HG03196 (cell line): ENCODE measurements around the gene INTS2.
"Not testable (repeated sequence)": the region's sequence is repeated elsewhere in the genome, so short reads cannot be mapped to it uniquely, and the experiment has no call there.

ENCODE experiments used
- ATAC-seq: cut with Tn5 transposase; IDR thresholded peaks from one replicate; pipeline ENCODE4 v1.9.1; 2021; ENCODE audit not compliant: unreplicated experiment

The INTS2 gene

DNA sequence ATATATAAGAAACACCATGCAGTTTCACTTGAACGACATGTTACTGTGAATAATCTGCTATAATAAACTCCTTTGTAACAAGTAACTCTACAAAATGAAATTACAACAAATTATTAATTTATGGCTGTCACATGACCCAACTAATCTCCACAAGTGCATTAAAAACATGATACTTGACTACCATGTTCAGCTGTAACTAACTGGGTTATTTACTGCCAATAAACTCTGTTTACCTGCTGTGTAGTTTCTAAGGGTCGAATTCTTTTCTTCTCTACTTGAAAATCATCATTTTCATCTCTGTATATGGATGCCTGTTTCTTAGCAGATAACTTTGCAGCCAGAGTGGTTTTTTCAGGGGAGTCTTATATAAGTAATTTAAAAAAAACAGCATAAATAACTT, 78.9 kb downstream of the INTS2 start:
- no peak for ATAC-seq

DNA sequence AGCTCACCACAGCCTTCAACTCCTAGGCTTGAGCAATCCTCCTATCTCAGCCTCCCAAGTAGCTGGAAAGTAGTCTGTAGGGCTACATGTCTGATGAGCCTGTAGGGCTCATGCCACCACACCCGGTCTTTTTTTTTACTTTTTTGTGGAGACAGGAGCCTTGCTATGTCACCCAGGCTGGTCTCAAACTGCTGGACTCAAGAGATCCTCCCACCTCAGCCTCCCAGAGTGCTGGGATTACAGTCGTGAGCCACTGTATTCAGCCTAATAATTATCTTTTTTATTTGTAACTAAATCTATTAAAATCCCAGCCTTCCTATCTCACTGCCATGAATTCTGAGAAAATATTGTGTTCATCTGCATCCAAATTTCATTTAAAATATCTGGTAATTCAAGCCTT, 79.5 kb downstream of the INTS2 start:
- ATAC-seq: no peak

DNA sequence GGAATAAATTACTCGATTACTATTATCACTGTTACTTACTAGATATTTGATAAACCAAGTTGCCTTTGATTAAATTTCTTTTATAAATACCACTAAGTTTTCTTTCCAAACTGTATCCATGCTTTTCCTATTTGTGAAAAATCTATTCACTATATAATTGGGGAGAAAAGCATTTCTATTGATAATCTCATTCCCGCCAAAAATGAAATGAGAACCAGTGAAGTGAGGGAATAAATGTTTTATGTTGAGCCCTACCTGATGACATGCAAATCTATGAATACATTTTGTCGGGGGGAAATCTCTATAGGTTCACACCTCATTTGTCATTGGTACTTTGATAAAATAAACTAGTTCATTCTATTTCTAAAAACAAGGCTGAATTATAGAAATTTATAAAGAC, 80.1 kb downstream of the INTS2 start:
- no peak for ATAC-seq

DNA sequence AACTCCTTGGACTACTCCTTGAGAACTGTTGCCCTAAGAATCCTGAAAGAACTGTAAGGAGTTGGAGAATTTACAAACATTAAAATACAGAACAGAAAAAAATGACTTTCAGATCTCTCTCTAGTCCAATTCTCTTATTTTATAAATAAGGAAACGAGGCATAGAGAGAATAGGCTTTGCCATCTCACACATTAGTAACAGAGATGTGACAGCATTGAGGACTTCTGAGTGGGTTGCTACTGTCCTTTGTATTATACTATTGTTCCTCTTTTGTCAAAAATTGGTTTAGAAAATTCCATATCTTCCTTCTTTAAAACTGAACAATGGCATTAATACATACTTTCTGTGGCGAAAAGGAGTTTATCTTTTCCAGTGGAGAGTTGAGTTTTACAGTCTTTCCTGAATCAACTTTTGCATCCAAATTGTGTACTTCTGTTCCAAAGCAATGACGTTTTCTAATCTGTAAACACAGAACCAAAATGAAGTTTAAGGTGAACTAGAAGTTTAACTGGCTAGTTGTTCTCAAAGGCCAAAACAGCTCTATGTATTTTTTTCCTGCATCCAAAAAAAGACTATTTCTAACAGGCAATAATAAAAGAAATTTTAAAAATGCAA, 80.9 kb downstream of the INTS2 start:
- ATAC-seq: no peak

DNA sequence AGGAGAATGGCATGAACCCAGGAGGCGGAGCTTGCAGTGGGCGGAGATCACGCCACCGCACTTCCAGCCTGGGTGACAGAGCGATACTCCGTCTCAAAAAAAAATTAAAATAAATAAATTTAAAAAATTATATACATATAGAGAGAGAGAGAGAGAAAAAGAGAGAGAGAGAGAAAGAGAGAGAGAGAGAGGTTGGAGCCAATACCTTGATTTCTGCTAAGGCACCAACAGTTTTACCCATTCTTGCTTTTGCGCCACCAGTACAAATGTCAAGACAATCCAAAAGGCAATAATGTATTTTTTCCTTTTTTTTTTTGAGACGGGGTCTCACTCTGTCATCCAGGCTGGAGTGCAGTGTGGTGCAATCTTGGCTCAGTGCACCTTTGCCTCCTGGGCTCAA, 81.7 kb downstream of the INTS2 start:
- ATAC-seq: no peak

DNA sequence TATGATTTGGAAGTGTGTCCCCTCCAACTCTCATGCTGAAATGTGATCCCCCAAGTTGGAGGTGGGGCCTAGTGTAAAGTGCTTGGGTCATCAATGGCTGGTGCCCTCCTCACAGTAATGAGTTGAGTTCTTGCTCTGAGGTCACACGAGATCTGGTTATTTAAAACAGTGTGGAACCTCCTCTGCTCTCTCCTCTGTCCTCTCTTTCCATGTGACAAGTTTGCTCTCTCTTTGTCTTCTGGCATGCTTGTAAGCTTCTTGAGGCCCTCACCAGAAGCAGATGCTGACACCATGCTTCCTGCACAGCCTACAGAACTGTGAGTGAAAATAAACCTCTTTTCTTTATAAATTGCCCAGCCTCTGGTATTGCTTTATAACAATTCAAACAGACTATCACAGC, 84.3 kb downstream of the INTS2 start:
- ATAC-seq: no peak

DNA sequence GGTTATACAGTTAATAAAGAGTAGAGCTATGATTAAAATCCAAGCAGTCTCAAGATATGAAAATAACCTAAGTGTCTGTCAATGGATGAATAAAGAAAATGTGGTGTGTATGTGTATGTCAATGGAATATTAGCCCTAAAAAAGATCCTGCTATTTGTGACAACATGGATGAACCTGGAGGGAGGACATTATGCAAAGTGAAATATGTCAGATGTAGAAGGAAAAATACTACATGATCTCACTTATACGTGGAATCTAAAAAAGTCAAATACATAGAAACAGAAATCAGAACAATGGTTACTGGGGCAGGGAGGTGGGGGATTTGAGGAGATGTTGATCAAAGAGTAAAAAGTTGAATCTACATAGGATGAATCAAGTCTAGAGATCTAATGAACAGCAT, 84.9 kb downstream of the INTS2 start:
- no peak for ATAC-seq

DNA sequence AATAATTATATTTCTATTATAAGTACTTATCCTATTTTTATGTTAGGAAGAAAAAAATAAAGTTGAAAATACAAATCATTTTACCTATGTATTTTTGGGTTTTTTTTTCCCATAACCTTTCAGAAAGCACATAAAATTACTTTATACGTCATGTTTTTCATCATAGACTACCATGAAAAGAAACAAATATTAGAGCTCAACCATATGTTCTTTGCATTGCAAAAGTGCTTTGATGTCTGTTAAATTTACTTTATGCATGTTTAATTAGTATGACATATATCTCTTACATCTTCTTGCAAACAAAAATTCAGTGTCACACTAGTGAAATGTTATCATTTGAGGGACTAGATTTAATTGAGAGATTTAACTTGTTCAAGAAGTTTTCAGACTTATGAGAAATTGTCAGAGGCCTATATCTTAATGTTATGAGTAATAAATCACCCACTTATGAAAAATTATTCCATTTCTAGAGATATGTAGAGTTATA, 88.4 kb downstream of the INTS2 start:
- no peak for ATAC-seq

DNA sequence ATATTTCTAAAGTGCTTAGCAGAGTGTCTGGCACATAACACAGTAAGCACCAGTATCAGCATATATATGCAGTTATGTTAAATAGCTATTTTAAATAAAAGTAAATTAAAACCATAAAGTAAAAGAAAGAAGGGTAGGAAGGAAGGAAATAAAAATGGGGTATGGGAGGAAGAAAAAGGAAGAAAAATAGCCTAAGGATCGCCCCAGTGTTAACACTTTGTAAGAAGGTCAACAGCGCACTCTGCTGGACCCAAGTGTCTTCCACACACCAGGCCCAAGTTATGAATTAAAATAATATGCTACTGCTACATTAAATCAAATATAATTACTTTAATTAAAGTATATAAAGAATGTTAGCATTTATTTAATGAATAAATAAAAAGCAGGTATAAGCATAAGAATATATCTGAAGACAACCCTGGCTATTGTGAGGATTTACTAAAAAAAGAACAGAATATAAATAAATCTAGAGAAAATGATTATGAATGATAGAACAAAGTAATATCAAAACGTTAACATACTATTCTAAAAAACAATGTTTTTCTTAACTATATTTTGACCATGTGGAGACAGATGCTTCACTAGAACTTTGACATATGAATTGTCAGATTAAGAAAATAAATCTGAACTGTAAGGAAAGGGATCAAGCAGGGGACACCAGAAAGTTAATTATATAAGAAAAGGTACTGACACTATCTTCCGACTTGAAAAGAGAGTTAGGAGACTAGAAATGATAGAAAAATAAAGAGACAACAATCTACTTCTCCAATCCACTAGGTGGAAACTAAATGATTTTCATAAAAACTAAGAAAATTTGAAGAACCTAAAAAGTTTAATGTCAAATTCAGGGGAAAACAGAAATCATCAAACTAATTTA, 90.4 kb downstream of the INTS2 start:
- no peak for ATAC-seq

DNA sequence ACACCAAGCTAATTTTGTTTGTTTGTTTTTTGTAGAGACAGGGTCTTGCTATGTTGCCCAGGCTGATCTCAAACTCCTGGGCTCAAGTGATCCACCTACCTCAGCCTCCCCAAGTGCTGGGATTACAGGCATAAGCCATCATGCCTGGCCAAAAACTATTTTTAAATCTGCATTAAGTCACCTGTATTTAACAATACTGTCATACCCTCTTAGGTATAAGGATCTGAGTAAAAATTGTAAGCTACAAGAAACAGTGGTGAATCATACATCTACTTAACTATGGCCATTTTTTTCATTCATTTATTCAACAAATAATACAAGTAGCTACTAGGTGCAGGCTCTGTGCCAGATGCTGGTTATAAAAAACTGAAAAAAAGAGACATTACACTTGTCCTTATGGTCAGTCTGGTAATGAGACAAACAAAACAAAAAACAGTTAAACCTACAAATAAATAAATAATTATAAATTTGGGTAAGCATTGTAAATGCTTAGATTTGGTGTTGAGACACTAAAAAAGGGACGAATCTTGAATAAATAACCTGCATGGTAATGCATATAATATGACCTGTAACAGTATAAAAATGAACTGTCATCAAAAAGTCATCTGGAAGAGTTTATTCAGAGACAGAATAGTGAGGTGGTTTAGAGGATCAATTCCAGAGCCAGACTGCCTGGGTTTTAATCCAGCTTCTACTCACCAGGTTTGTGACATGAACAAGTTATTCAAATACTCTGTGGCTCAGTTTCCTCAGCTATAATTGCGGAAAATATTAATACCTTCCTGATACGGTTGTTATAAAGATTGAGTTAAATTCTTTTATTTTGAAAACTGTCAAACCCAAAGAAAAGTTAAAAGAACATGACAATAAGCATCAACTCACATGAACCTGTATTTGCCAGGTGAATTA, 91.3 kb downstream of the INTS2 start:
- no peak for ATAC-seq

DNA sequence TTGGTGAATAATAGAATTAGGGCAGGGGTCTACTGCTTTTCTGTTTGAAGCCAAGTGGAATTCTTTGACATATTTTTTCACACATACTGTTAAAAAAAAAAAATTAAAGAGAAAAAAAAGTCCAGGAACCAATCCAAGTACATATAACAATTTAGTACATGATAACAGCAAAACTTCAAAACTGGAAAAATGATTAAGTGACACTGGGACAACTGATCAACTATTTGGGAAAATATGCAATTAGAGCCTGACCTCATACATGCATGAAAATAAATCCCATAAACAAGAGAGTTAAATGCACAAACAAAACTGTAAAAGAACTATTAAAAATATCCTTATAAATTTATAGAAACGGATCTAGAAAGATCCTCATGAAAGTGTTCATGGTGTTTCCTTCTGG, 92.2 kb downstream of the INTS2 start:
- no peak for ATAC-seq

DNA sequence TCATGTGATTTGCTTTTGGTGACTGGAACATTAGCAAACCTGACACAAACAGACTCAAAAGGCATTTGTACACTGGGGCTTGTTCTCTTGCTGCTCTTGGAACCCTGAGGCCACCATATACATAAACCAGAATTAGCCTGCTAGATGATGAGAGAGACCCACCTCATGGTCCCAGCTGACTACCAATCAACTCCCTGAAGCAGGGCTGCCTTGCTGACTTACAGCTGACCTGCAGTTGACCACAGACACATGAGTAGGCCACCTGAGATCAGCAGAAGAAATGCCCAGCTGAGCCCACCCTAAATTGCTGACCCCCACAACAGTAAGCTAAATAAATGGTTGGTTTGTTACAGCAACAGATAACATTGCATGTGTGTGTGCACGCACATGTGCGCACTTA, 93.2 kb downstream of the INTS2 start:
- ATAC-seq: no peak

DNA sequence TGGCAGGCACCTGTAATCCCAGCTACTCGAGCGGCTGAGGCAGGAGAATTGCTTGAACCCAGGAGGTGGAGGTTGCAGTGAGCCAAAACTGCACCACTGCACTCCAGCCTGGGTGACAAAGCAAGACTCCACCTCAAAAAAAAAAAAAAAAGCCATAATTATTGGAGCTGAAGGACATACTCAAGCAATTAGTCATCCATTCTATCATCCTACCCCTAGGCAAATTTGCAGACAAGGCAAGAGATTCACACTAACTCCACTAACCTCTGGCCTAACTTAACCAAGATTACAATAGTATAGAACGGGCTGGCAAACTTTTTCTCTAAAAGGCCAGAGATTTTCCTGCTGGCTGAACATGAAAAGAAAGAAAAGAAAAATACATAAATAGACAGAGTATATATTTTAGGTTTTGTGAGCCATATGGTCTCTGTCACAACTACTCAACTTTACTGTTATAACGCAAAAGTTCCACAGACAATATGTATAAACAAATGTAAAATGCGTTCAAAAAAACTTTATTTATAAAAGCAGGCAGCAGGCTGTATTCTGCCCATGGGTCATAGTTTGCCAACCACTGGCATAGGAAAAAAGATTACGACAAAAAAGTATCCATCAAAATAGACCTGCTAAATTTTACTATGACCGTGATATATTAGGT, 94.1 kb downstream of the INTS2 start:
- ATAC-seq: no peak

DNA sequence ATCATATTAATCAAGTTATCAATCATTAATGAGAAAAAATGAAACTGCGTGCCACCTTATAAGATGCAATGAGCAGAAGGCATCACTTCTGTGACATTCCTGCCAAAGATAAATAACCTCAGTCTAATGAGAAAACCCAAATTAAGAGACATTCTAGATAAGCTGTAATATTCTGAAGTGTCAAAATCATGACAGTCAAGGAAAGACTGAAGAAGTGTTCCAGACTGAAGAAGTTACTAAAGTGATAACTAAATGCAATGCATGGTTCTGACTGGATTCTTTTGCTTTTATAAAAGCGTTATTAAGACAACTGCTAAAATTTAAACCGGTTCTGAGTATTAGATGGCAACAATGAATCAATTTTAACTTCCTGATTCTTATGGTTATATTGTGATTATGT, 95.3 kb downstream of the INTS2 start:
- no peak for ATAC-seq

DNA sequence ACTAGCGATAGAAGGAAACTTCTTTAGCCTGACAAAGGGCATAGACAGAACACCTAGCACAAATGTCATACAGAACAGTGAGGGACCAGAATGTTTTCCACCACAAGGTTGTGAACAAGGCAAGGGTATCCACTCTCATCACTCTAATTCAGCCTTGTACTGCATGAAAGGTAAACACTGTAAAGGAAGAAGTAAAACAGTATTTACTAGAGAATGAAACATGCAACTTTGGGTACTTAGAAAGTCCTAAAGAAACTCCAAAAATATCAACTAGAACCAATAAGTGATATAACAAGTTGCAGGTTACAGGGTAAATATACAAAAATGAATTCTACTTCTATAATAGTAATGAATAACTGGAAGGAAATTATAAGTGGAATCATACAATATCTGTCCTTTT, 96.7 kb downstream of the INTS2 start:
- ATAC-seq: no peak

DNA sequence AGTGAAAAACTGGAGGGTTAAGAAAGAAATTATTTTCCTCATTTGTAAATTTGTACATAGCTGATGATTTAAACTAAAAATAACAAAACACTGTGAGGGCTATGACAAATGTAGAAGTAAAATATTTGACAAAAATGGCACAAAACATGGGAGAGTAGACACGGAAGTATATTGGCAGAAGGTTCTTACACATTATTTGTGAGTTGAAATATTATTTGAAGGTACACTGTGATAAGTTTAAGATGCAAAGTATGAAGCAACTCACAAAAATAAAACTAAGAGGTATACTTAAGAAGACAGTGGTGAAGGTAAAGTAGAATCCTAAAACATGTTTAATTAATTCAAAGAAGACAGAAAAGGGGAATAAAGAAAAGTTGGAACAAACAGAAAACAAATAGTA, 99.1 kb downstream of the INTS2 start:
- no peak for ATAC-seq

DNA sequence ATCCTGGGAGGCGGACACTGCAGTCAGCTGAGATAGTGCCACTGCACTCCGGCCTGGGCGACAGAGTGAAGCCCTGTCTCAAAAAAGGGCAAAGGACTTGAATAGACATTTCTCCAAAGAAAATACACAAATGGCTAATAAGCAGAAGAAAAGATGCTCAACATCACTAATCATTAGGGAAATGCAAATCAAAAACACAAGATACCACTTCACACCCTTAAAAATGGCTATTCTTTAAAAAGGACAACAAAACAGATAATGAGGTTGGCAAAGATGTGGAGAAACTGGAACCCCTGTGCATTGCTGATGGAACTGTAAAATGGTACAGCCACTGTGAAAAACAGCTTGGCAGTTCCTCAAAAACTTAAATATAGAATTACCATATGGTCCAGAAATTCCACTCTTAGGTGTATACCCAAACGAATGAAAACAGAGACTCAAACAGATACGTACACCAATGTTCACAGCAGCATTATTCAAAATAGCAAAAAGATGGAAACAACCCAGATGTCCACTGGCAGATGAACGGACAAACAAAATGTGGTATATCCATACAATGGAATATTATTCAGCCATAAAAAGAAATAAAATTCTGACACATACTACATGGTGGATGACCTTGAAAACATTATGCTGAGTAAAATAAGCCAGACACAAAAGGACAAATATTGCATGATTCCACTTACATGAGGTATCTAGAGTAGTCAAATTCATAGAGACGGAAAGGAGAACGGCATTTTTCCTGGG, 100.0 kb downstream of the INTS2 start:
- no peak for ATAC-seq

DNA sequence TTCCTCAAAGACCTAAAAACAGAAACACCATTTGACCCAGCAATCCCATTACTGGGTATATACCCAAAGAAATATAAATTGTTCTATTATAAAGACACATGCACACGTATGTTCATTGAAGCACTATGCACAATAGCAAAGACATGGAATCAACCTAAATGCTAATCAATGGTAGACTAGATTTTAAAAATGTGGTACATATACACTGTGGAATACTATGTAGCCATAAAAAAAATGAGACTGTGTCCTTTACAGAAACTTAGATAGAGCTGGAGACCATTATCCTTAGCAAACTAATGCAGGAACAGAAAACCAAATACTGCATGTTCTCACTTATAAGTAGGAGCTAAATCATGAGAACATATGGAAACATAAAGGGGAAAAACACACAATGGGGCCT, 100.9 kb downstream of the INTS2 start:
- ATAC-seq: not testable (repeated sequence)

DNA sequence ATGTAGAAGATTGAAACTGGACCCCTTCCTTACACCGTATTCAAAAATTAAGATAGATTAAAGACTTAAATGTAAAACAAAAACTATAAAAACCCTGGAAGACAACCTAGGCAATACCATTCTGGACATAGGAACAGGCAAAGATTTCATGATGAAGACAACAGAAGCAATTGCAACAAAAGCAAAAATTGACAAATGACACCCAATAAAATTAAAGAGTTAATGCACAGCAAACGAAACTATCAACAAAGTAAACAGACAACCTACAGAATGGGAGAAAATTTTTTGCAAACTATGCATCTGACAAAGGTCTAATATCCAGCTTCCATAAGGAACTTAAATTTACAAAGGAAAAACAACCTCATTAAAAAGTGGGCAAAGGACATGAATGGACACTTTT, 101.6 kb downstream of the INTS2 start:
- ATAC-seq: not testable (repeated sequence)

DNA sequence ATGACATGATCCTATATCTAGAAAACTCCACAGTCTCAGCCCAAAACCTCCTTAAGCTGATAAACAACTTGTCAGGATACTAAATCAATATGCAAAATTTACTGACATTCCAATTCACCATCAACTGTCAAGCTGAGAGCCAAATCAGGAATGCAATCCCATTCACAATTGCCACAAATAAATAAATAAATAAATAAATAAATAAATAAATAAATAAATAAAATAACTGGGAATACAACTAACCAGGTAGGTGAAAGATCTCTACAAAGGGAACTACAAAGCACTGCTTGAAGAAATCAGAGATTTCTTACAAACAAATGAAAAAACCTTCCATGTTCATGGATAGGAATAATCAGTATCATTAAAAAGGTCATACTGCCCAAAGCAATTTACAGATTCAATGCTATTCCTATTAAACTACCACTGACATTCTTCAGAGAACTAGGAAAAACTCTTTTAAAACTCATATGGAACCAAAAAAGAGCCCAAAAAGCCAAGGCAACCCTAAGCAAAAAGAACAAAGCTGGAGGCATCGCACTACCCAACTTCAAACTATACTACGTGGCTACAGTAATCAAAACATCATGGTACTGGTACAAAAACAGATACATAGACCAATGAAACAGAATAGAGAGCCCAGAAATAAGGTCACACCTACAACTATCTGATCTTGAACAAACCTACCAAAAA, 102.2 kb downstream of the INTS2 start:
- no peak for ATAC-seq
